NOMO-1 treated with dmso at 0.1 percent for 144 hours (cell line): ENCODE measurements around the gene ROR1.

Source experiments
- DNase-seq: peaks from one replicate; lab custom pipeline; 2025; ENCODE audit not compliant: unreplicated experiment; lab: John Stamatoyannopoulos, UW

The ROR1 gene

GRCh38 chr1:63966016-63966415, 192.2 kb downstream of the ROR1 start:
- no peak for DNase-seq

- no peak for DNase-seq
Measured at GRCh38 chr1:63967901-63968300, 194.1 kb downstream of the ROR1 start.

- DNase-seq: no peak
Measured at GRCh38 chr1:63968663-63969440, 195.0 kb downstream of the ROR1 start.

GRCh38 chr1:63969441-63969901, 195.7 kb downstream of the ROR1 start:
- no peak for DNase-seq

- no peak for DNase-seq
Measured at GRCh38 chr1:63971557-63971956, 197.7 kb downstream of the ROR1 start.

- no peak for DNase-seq
Measured at GRCh38 chr1:63973005-63973419, 199.2 kb downstream of the ROR1 start.

GRCh38 chr1:63974966-63975365, 201.1 kb downstream of the ROR1 start:
- no peak for DNase-seq

- DNase-seq: no peak
Measured at GRCh38 chr1:63975481-63975880, 201.7 kb downstream of the ROR1 start.

- no peak for DNase-seq
Measured at GRCh38 chr1:63976006-63976405, 202.2 kb downstream of the ROR1 start.

- DNase-seq: no peak
Measured at GRCh38 chr1:63977466-63977865, 203.6 kb downstream of the ROR1 start.

GRCh38 chr1:63980740-63981407, 207.1 kb downstream of the ROR1 start:
- no peak for DNase-seq

- DNase-seq: no peak
Measured at GRCh38 chr1:63981408-63981773, 207.6 kb downstream of the ROR1 start.

- DNase-seq: no peak
Measured at GRCh38 chr1:63982201-63982600, 208.4 kb downstream of the ROR1 start.

- DNase-seq: no peak
Measured at GRCh38 chr1:63983391-63984256, 209.8 kb downstream of the ROR1 start.

- DNase-seq: no peak
Measured at GRCh38 chr1:63984257-63984929, 210.6 kb downstream of the ROR1 start.

- no peak for DNase-seq
Measured at GRCh38 chr1:63984930-63985290, 211.1 kb downstream of the ROR1 start.

GRCh38 chr1:63987014-63987627, 213.3 kb downstream of the ROR1 start:
- DNase-seq: no peak

- no peak for DNase-seq
Measured at GRCh38 chr1:63987628-63988024, 213.8 kb downstream of the ROR1 start.

GRCh38 chr1:63988941-63989340, 215.1 kb downstream of the ROR1 start:
- no peak for DNase-seq

GRCh38 chr1:63991685-63992084, 217.9 kb downstream of the ROR1 start:
- DNase-seq: no peak

GRCh38 chr1:64000021-64000420, 226.2 kb downstream of the ROR1 start:
- no peak for DNase-seq
